ENCODE measurements around the gene PPP2R2D.

- TF ChIP-seq CTCF (conservative IDR thresholded peaks at IDR 0.05 in 1 of 2, IDR thresholded peaks at IDR 0.05 in 1 of 2; ENCODE audit: extremely low read depth in 1 of 2, insufficient read depth in 1 of 2, low read depth in 1 of 2, low read length in 2 of 2), result peak in 1 of 2 donors; percentile 2
- no peak for TF ChIP-seq EZH2 (IDR thresholded peaks at IDR 0.05; ENCODE audit: borderline replicate concordance, low read length)
Observed at GRCh38 chr10:131902211-131902610, 1.4 kb downstream of the PPP2R2D start.
